Breast epithelium (tissue), 3 donors: ENCODE results near the gene SRSF2.

Experiments used
- CTCF ChIP-seq, 3 donors: fragments of 450-650 bp; IDR thresholded peaks; one replicate each; pipeline ENCODE4 v1.5.1; 2016 to 2017; ENCODE audit warnings: antibody characterized with exemption in 3 of 3, mild to moderate bottlenecking in 3 of 3, moderate library complexity in 3 of 3
- POLR2A ChIP-seq: fragments of 450-650 bp; IDR thresholded peaks from one replicate; pipeline ENCODE4 v1.6.1; 2016; ENCODE audit warnings: antibody characterized with exemption, mild to moderate bottlenecking, moderate library complexity
- POLR2AphosphoS5 ChIP-seq, 3 donors: sonication (generic); formaldehyde crosslinking; IDR thresholded peaks; one replicate each; pipeline ENCODE4 v1.6.1; 2017; ENCODE audit warnings: antibody characterized with exemption in 3 of 3

- TF ChIP-seq POLR2AphosphoS5 (IDR thresholded peaks at IDR 0.05) (no peak), CTCF (IDR thresholded peaks at IDR 0.05) (no peak), POLR2A (no peak)
These were observed 32.3 kb downstream of the SRSF2 start for GRCh38 chr17:76704805-76705204.
